Measurements from ENCODE around the gene GLB1L.

Gene GLB1L

DNA sequence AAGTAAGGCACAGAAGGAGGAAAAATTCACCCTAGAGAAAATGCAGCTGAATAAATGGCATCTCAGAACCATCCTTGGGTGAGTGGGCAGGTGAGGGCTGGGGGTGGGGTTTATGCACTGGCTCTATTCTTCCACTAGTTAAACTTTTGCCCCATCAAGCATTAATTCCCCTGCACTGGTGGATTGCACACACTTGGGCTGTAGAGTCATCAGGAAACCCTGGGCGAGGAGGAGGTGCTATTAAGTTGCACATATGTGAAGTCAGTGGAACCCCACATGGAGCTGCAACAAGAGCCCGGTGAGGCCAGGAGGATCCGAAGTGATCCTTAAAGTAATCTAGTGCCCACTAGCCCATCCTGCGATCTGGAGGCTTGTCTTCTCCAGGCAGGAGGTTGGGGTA lies 27.1 kb upstream of the GLB1L start:
- TF ChIP-seq CTCF (IDR thresholded peaks at IDR 0.05; ENCODE audit: unreplicated experiment in 3 of 3): no peak
- peaks cover 28% of the 10 kb centered on the region for H3K27me3 Mint-ChIP-seq (ENCODE audit: low read depth)
- peak overlapping the region in 2 of 3 experiments; percentile 3 to 65 for H3K27ac Mint-ChIP-seq
- H3K36me3 Mint-ChIP-seq (ENCODE audit: low read depth): no peaks in the 10 kb centered on the region
- no peaks in the 10 kb centered on the region for H3K9me3 Mint-ChIP-seq
- no peak overlapping the region for H3K4me3 Mint-ChIP-seq
- H3K4me1 Mint-ChIP-seq: peaks cover 13% of the 10 kb centered on the region

DNA sequence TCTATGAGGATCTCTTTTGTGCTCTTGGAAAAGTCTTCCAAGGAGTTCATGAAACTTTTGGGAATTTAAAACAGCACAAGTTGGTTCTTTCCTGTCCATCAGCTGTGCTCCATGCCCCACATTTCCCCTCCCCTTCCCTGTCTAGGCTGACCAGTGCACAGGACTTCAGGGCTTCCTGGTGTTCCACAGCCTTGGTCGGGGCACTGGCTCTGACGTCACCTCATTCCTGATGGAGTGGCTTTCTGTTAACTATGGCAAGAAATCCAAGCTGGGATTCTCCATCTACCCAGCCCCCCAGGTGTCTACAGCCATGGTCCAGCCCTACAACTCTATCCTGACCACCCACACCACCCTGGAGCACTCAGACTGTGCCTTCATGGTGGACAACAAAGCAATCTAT lies 25.8 kb upstream of the GLB1L start:
- no peaks in the 10 kb centered on the region for H3K36me3 Mint-ChIP-seq (ENCODE audit: low read depth)
- TF ChIP-seq CTCF (IDR thresholded peaks at IDR 0.05; ENCODE audit: unreplicated experiment in 3 of 3): no peak
- H3K4me1 Mint-ChIP-seq: peaks cover 11% of the 10 kb centered on the region
- H3K27me3 Mint-ChIP-seq (ENCODE audit: low read depth): peaks cover 28% of the 10 kb centered on the region
- peak overlapping the region in 1 of 3 experiments; percentile 48 for H3K27ac Mint-ChIP-seq
- H3K4me3 Mint-ChIP-seq: no peak overlapping the region
- no peaks in the 10 kb centered on the region for H3K9me3 Mint-ChIP-seq

GRCh38 chr2:219270055-219270372 lies 24.8 kb upstream of the GLB1L start:
- H3K27me3 Mint-ChIP-seq (ENCODE audit: low read depth): peaks cover 28% of the 10 kb centered on the region
- H3K4me1 Mint-ChIP-seq: peaks cover 11% of the 10 kb centered on the region
- no peak overlapping the region for H3K4me3 Mint-ChIP-seq
- TF ChIP-seq CTCF (IDR thresholded peaks at IDR 0.05; ENCODE audit: unreplicated experiment in 3 of 3): no peak
- H3K9me3 Mint-ChIP-seq: no peaks in the 10 kb centered on the region
- peak overlapping the region; percentile 33 to 80 (median 76) for H3K27ac Mint-ChIP-seq
- no peaks in the 10 kb centered on the region for H3K36me3 Mint-ChIP-seq (ENCODE audit: low read depth)

GRCh38 chr2:219269362-219270054 lies 24.3 kb upstream of the GLB1L start:
- H3K27ac Mint-ChIP-seq: peak overlapping the region; percentile 56 to 80 (median 76)
- no peak overlapping the region for H3K4me3 Mint-ChIP-seq
- H3K36me3 Mint-ChIP-seq (ENCODE audit: low read depth): no peaks in the 10 kb centered on the region
- H3K27me3 Mint-ChIP-seq (ENCODE audit: low read depth): peaks cover 25% of the 10 kb centered on the region
- H3K9me3 Mint-ChIP-seq: no peaks in the 10 kb centered on the region
- H3K4me1 Mint-ChIP-seq: peaks cover 6% of the 10 kb centered on the region
- TF ChIP-seq CTCF (IDR thresholded peaks at IDR 0.05; ENCODE audit: unreplicated experiment in 3 of 3): no peak

DNA sequence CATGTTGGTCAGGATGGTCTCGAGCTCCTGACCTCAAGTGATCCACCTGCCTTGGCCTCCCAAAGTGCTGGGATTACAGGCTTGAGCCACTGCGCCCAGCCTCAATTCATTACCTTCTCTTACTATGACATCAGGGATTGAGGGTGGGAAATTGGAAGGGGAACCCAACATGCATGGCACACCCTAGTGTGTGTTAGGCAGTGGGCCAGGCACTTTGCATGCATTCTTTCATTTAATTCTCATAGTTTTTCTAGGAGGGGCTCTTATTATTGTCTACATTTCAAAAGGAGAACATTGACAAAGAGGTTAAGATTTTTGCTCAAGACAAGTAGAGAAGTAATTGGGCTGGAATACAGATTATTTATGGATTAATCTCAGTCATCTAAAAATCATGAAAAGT lies 23.1 kb upstream of the GLB1L start:
- Mint-ChIP-seq H3K4me3 (no peak overlapping the region), H3K27ac (no peak overlapping the region), H3K4me1 (peaks cover 6% of the 10 kb centered on the region), H3K27me3 (ENCODE audit: low read depth) (peaks cover 20% of the 10 kb centered on the region), H3K36me3 (ENCODE audit: low read depth) (no peaks in the 10 kb centered on the region), H3K9me3 (no peaks in the 10 kb centered on the region)
- no peak for TF ChIP-seq CTCF (IDR thresholded peaks at IDR 0.05; ENCODE audit: unreplicated experiment in 3 of 3)

DNA sequence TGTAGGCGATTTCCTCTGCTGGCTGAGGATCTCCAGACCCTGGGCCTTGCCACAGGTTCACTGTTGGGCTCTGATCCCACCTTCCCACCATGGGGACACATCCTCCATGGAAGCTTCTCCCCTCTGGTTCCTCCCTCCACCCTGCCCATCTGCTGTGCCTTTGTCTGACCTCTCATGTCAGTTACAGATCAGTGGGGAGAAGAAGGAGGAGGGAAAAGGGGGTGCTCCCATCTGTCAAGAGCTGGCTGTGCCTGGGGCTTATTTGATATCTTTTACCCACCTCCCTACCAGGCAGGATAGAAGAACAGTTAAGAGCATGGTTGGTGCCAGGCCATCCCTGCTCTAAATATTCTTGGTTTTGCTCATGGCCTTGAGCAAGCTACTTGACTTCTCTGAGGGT lies 21.6 kb upstream of the GLB1L start:
- Mint-ChIP-seq H3K9me3 (no peaks in the 10 kb centered on the region), H3K4me3 (no peak overlapping the region), H3K4me1 (peaks cover 6% of the 10 kb centered on the region), H3K27ac (no peak overlapping the region), H3K36me3 (ENCODE audit: low read depth) (no peaks in the 10 kb centered on the region), H3K27me3 (ENCODE audit: low read depth) (peaks cover 13% of the 10 kb centered on the region)
- TF ChIP-seq CTCF (IDR thresholded peaks at IDR 0.05; ENCODE audit: unreplicated experiment in 3 of 3): no peak

Measured in nephron (organoid).